ENCODE results near the gene R3HDM2.

The R3HDM2 gene

DNA sequence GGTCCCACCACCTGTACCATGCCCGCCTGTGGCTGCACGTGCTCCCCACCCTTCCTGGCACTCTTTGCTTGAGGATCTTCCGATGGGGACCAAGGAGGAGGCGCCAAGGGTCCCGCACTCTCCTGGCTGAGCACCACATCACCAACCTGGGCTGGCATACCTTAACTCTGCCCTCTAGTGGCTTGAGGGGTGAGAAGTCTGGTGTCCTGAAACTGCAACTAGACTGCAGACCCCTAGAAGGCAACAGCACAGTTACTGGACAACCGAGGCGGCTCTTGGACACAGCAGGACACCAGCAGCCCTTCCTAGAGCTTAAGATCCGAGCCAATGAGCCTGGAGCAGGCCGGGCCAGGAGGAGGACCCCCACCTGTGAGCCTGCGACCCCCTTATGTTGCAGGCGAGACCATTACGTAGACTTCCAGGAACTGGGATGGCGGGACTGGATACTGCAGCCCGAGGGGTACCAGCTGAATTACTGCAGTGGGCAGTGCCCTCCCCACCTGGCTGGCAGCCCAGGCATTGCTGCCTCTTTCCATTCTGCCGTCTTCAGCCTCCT, 25.4 kb upstream of the R3HDM2 start:
- TF ChIP-seq, protein P1, sequence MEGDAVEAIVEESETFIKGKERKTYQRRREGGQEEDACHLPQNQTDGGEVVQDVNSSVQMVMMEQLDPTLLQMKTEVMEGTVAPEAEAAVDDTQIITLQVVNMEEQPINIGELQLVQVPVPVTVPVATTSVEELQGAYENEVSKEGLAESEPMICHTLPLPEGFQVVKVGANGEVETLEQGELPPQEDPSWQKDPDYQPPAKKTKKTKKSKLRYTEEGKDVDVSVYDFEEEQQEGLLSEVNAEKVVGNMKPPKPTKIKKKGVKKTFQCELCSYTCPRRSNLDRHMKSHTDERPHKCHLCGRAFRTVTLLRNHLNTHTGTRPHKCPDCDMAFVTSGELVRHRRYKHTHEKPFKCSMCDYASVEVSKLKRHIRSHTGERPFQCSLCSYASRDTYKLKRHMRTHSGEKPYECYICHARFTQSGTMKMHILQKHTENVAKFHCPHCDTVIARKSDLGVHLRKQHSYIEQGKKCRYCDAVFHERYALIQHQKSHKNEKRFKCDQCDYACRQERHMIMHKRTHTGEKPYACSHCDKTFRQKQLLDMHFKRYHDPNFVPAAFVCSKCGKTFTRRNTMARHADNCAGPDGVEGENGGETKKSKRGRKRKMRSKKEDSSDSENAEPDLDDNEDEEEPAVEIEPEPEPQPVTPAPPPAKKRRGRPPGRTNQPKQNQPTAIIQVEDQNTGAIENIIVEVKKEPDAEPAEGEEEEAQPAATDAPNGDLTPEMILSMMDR (IDR thresholded peaks at IDR 0.05; ENCODE audit: control extremely low read depth, extremely low read depth, low read depth, missing control alignments), result peak; percentile 66

DNA sequence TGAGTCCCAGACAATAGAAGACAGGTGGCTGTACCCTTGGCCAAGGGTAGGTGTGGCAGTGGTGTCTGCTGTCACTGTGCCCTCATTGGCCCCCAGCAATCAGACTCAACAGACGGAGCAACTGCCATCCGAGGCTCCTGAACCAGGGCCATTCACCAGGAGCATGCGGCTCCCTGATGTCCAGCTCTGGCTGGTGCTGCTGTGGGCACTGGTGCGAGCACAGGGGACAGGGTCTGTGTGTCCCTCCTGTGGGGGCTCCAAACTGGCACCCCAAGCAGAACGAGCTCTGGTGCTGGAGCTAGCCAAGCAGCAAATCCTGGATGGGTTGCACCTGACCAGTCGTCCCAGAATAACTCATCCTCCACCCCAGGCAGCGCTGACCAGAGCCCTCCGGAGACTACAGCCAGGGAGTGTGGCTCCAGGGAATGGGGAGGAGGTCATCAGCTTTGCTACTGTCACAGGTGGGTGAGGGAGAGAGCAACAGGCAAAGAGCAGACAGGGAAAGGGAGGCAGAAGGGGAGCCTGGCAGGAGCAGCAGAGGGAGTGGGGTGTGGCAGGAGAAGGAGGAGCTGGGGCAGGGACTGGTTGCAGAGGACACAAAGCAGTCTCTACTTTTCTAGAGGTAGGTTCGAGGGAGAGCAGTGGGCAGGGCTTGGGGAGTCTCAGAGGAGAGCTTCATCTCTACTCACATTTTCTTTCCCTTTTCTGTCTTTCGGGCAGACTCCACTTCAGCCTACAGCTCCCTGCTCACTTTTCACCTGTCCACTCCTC, 24.7 kb upstream of the R3HDM2 start:
- CTCF ChIA-PET, result interaction anchor here (0.7 to 10.2 kb wide), 28 partner anchors 7 to 328 kb away, joined by 3 to 238 read pairs (median 6); partner anchors contain the start of genes ARHGAP9, INHBC and STAC3

More for the DNA sequence above, 25.4 kb upstream of the R3HDM2 start:
- CTCF ChIA-PET, result interaction anchor here (0.7 to 10.2 kb wide), 26 partner anchors 6 to 327 kb away, joined by 3 to 238 read pairs (median 5); partner anchors contain the start of genes ARHGAP9, INHBC and STAC3
- DNase-seq (ENCODE audit: extremely low spot score), result peak; percentile 59
- POLR2A ChIA-PET, result no interaction called here

DNA sequence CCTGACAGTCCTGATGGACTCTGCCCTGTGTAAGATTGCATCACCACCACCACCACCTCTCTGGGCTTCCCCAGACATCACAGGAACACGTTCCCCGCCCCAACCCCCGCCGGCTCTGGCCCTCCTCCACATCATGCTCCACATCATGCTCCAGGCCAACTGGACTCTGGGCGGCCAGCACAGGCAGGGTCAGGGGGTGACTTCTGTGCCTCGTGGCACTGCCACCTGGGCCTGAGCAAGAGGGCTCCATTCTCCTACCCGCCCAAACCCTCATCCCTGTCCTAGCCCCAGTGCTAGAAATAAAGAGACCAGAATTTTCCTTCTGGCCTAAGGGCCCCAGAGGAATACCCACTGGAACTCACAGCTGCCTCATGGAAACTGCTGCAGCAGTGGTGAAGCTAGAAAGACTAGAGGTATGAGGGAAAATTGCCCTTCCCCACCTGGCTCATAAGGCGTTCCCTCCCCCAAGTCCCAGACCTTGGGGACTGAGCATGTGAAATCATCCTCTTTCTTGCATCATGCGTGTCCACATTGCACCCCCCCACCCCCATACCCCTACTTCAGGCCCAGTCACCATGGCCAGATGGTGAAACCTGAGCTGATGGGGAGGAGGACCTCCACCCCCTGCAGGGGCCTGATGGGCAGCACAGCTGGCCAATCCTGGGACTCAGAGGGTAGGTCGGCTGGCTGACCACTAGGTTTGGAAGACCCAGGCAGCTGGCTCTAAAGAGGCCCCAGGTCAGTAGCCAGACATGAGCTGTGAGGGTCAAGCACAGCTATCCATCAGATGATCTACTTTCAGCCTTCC, 23.9 kb upstream of the R3HDM2 start, which contains the start of gene INHBE:
INHBE (plus strand) TSS at position 742 of the 808 bp plus-strand sequence. CDS start 230 bp downstream, outside the sequence.
- CTCF ChIA-PET, result interaction anchor here (1.0 to 10.2 kb wide), 25 partner anchors 8 to 241 kb away, joined by 3 to 238 read pairs (median 8); partner anchors contain the start of genes ARHGAP9, INHBC and STAC3
- TF ChIP-seq, protein P1 (IDR thresholded peaks at IDR 0.05; ENCODE audit: control extremely low read depth, extremely low read depth, low read depth, missing control alignments), result no peak
- DNase-seq (ENCODE audit: extremely low spot score), result no peak
- POLR2A ChIA-PET, result interaction anchor here (0.5 kb wide), 1 partner anchor 63 kb away, joined by 4 read pairs; no protein-coding TSS in a partner anchor

More for the DNA sequence above, 24.7 kb upstream of the R3HDM2 start:
- POLR2A ChIA-PET, result interaction anchor here (0.5 kb wide), 1 partner anchor 62 kb away, joined by 4 read pairs; no protein-coding TSS in a partner anchor
- DNase-seq (ENCODE audit: extremely low spot score), result no peak
- TF ChIP-seq, protein P1 (IDR thresholded peaks at IDR 0.05; ENCODE audit: control extremely low read depth, extremely low read depth, low read depth, missing control alignments), result no peak

DNA sequence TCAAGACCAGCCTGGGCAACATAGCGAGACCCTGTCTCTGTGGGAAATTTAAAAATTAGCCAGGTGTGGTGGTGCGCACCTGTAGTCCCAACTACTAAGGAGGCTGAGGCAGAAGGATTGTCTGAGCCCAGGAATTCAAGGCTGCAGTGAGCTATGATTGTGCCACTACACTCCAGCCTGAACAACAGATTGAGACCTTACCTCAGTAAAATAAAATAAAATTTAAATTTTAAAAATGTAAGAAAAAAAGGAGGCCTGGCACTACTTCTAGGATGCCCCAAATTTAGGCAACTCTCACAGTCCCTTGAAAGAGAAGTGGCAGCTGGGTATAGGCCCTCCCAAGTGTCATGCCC, 23.3 kb upstream of the R3HDM2 start:
- DNase-seq (ENCODE audit: extremely low spot score), result no peak
- TF ChIP-seq, protein P1 (IDR thresholded peaks at IDR 0.05; ENCODE audit: control extremely low read depth, extremely low read depth, low read depth, missing control alignments), result no peak
- CTCF ChIA-PET, result interaction anchor here (0.5 to 10.2 kb wide), 20 partner anchors 8 to 231 kb away, joined by 3 to 238 read pairs (median 15); partner anchors contain the start of genes ARHGAP9, INHBC and STAC3
- POLR2A ChIA-PET, result no interaction called here

DNA sequence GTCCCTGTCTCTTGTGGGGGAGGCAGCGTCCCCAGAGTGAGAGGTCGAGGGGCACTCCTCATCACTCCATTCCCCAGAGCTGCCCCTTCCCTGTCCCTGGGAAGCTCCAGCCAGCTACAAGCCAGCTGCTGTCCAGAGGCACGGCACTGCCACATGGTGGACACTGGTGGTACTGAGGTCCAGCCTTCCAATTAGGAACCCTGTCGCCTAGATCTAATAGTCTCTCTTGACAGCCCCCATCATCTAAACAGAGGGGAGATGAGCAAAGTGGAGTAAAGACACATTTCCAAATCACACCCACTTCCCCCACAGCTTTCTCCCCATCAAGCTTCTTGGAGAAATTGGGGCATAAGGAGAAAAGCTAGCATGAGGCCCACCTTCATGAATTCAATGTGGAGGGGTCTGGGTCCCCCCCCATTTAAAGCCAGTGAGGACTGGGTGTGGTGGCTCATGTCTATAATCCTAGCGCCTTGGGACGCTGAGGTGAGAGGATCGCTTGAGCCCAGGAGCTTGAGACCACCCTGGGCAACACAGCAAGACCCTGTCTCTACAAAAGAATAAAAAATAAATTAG, 22.2 kb upstream of the R3HDM2 start:
- ChIA-PET POLR2A (no interaction called here), CTCF (interaction anchor here (0.6 to 10.2 kb wide), 66 partner anchors 9 to 465 kb away, joined by 3 to 238 read pairs (median 5); partner anchors contain the start of genes ARHGAP9, CYP27B1, INHBC and SHMT2)
- DNase-seq (ENCODE audit: extremely low spot score), result peak; percentile 66
- TF ChIP-seq, protein P1 (IDR thresholded peaks at IDR 0.05; ENCODE audit: control extremely low read depth, extremely low read depth, low read depth, missing control alignments), result peak; percentile 94

Measured in GM10248 (cell line).